H1 (cell line): ENCODE data around the gene FBXW5. TPM values are rescaled to one million over a fixed set of nuclear protein-coding genes. Genes with fewer than 3 reads are reported as not detected.

ENCODE experiments used
- CTCF ChIA-PET: fragments of 300-600 bp; sonication (Branson Sonifier 250); formaldehyde crosslinking; loops from one replicate; lab custom pipeline; 2021; ENCODE audit not compliant: partially characterized antibody; lab: Charles Lee
- POLR2A ChIA-PET: fragments of 300-600 bp; sonication (Branson Sonifier 250); formaldehyde crosslinking; loops from one replicate; lab custom pipeline; 2021; ENCODE audit warnings: inconsistent platforms; ENCODE audit not compliant: partially characterized antibody; lab: Charles Lee
- DNase-seq, 2 experiments: peaks; one replicate each; pipeline versions ENCODE4 v3.0.0 to v3.0.0-alpha.2; 2010 to 2022; ENCODE audit warnings: low spot score in 2 of 2, low read depth in 1 of 2, mixed read lengths in 1 of 2
- FAIRE-seq: peaks from 2 replicates; lab custom pipeline; 2011; peaks lifted over from hg19 to GRCh38; lab: Jason Lieb, UNC
- H2AFZ ChIP-seq: 2 replicates; pipeline ENCODE4 v1.8.1; 2012; ENCODE audit warnings: low read length, inconsistent platforms
- H2AK5ac ChIP-seq: 2 replicates; pipeline ENCODE4 v1.6.1; 2013; ENCODE audit warnings: low read depth, low read length
- H2BK120ac ChIP-seq: replicated peaks from 2 replicates; pipeline ENCODE3; 2013; ENCODE audit warnings: low read depth, low read length, inconsistent platforms
- H2BK12ac ChIP-seq: 2 replicates; pipeline ENCODE4 v1.6.1; 2013; ENCODE audit warnings: low read depth, low read length
- H2BK15ac ChIP-seq: 2 replicates; pipeline ENCODE4 v1.6.1; 2013; ENCODE audit warnings: low read length
- H2BK20ac ChIP-seq: 2 replicates; pipeline ENCODE4 v1.6.1; 2013; ENCODE audit warnings: low read length
- H2BK5ac ChIP-seq: 2 replicates; pipeline ENCODE4 v1.6.1; 2013; ENCODE audit warnings: low read depth, low read length
- H3K14ac ChIP-seq: 2 replicates; pipeline ENCODE4 v1.6.1; 2013; ENCODE audit warnings: inconsistent platforms; ENCODE audit not compliant: insufficient read length
- H3K18ac ChIP-seq: 2 replicates; pipeline ENCODE4 v1.6.1; 2013; ENCODE audit warnings: low read length; ENCODE audit errors: extremely low read depth
- H3K23ac ChIP-seq: 2 replicates; pipeline ENCODE4 v1.6.1; 2013; ENCODE audit warnings: inconsistent platforms; ENCODE audit not compliant: insufficient read length
- H3K23me2 ChIP-seq: 2 replicates; pipeline ENCODE4 v1.6.1; 2013; ENCODE audit warnings: low read depth, low read length
- H3K27ac ChIP-seq: 2 replicates; pipeline ENCODE4 v1.6.1; 2011; ENCODE audit warnings: low read depth, low read length, inconsistent platforms
- H3K27me3 ChIP-seq, 4 experiments: replicated peaks in 1 of 4; 1 replicate in 1 of 4; 2 replicates in 3 of 4; pipeline versions ENCODE4 v1.6.1 to v1.8.1; 2011 to 2013; ENCODE audit warnings: low read length in 3 of 4, mild to moderate bottlenecking in 3 of 4, inconsistent platforms in 2 of 4, mixed read lengths in 2 of 4, moderate library complexity in 1 of 4; ENCODE audit not compliant: control insufficient read depth in 3 of 4, insufficient read depth in 3 of 4; ENCODE audit errors: extremely low read depth in 1 of 4
- H3K36me3 ChIP-seq, 4 experiments: 2 replicates each; pipeline versions ENCODE4 v1.6.1 to v1.8.1; 2011 to 2013; ENCODE audit warnings: mild to moderate bottlenecking in 4 of 4, low read length in 3 of 4, moderate library complexity in 2 of 4, control low read depth in 1 of 4, inconsistent platforms in 1 of 4; ENCODE audit not compliant: insufficient read depth in 4 of 4, control insufficient read depth in 2 of 4
- H3K4ac ChIP-seq: replicated peaks from 2 replicates; pipeline ENCODE3; 2013; ENCODE audit warnings: low read length, low read depth, mixed read lengths, inconsistent platforms; ENCODE audit not compliant: insufficient read length
- H3K4me1 ChIP-seq, 4 experiments: replicated peaks in 1 of 4; 1 replicate in 1 of 4; 2 replicates in 3 of 4; pipeline versions ENCODE4 v1.6.1 to v1.8.1; 2011 to 2013; ENCODE audit warnings: low read length in 3 of 4, inconsistent platforms in 2 of 4, mixed read lengths in 1 of 4; ENCODE audit not compliant: insufficient read depth in 4 of 4, control insufficient read depth in 3 of 4
- H3K4me2 ChIP-seq, 2 experiments: 2 replicates each; pipeline versions ENCODE4 v1.6.1 to v1.8.1; 2011 to 2013; ENCODE audit warnings: low read depth in 2 of 2, low read length in 2 of 2, control low read depth in 1 of 2, inconsistent platforms in 1 of 2, mild to moderate bottlenecking in 1 of 2; ENCODE audit not compliant: insufficient read depth in 1 of 2
- H3K4me3 ChIP-seq, 4 experiments: fragments of 200-600, 300-600 bp in 1 of 4; sonication (generic), shearing (Covaris generic), sonication (Bioruptor Twin) in 1 of 4; 2 replicates each; pipeline versions ENCODE4 v1.5.1 to v1.8.1; 2011 to 2016; ENCODE audit warnings: low read length in 4 of 4, low read depth in 3 of 4, control low read depth in 2 of 4, inconsistent platforms in 2 of 4, mild to moderate bottlenecking in 2 of 4, mixed read lengths in 1 of 4, moderate library complexity in 1 of 4; ENCODE audit not compliant: insufficient read depth in 2 of 4; ENCODE audit errors: extremely low read depth in 1 of 4
- H3K56ac ChIP-seq: replicated peaks from 2 replicates; pipeline ENCODE3; 2013; ENCODE audit warnings: low read depth, mild to moderate bottlenecking, mixed read lengths, low read length, inconsistent platforms; ENCODE audit not compliant: insufficient read length
- H3K79me1 ChIP-seq: 2 replicates; pipeline ENCODE4 v1.6.1; 2013; ENCODE audit warnings: low read depth, low read length, control low read depth
- H3K79me2 ChIP-seq, 2 experiments: 2 replicates each; pipeline versions ENCODE4 v1.6.1 to v1.8.1; 2012 to 2013; ENCODE audit warnings: low read length in 2 of 2, mild to moderate bottlenecking in 2 of 2, inconsistent platforms in 1 of 2; ENCODE audit not compliant: insufficient read depth in 2 of 2, control insufficient read depth in 1 of 2
- H3K9ac ChIP-seq, 4 experiments: replicated peaks in 1 of 4; 1 replicate in 1 of 4; 2 replicates in 3 of 4; pipeline versions ENCODE4 v1.6.1 to v1.8.1; 2011 to 2013; ENCODE audit warnings: low read depth in 3 of 4, low read length in 3 of 4, control low read depth in 2 of 4, mild to moderate bottlenecking in 2 of 4, moderate library complexity in 2 of 4, inconsistent platforms in 1 of 4; ENCODE audit errors: extremely low read depth in 1 of 4
- H3K9me3 ChIP-seq, 2 experiments: 2 replicates each; pipeline versions ENCODE4 v1.6.1 to v1.8.1; 2012 to 2013; ENCODE audit warnings: mild to moderate bottlenecking in 2 of 2, moderate library complexity in 2 of 2, control low read depth in 1 of 2, inconsistent platforms in 1 of 2, low read depth in 1 of 2, low read length in 1 of 2, mixed read lengths in 1 of 2; ENCODE audit not compliant: insufficient read depth in 2 of 2
- H4K20me1 ChIP-seq, 2 experiments: replicated peaks in 1 of 2; 2 replicates each; pipeline versions ENCODE3 to v1.8.1; 2011 to 2013; ENCODE audit warnings: inconsistent platforms in 2 of 2, low read length in 2 of 2, mild to moderate bottlenecking in 1 of 2; ENCODE audit not compliant: insufficient read depth in 2 of 2, control insufficient read depth in 1 of 2
- H4K5ac ChIP-seq: 2 replicates; pipeline ENCODE4 v1.6.1; 2013; ENCODE audit warnings: low read length, low read depth, mixed read lengths, inconsistent platforms; ENCODE audit not compliant: insufficient read length
- H4K8ac ChIP-seq: 2 replicates; pipeline ENCODE4 v1.8.0; 2013; ENCODE audit warnings: mild to moderate bottlenecking, moderate library complexity, low read length, inconsistent platforms; ENCODE audit not compliant: insufficient read depth; ENCODE audit errors: extremely low read depth
- H4K91ac ChIP-seq: replicated peaks from 2 replicates; pipeline ENCODE3; 2013; ENCODE audit warnings: low read length, mixed read lengths, inconsistent platforms; ENCODE audit not compliant: insufficient read length
- ASH2L ChIP-seq: fragments of 200-600, 300-600 bp; sonication (generic); IDR thresholded peaks from one replicate; pipeline ENCODE4 v1.7.1; 2017; ENCODE audit warnings: low read length
- CBX8 ChIP-seq: fragments of 300-800, 300-1000 bp; sonication (generic); IDR thresholded peaks from 2 replicates; pipeline ENCODE4 v1.7.1; 2016; ENCODE audit warnings: low read depth, low read length, borderline replicate concordance
- FOSL1 ChIP-seq: IDR thresholded peaks from 2 replicates; pipeline ENCODE4 v1.6.1; 2011; ENCODE audit warnings: mild to moderate bottlenecking, low read depth, low read length, moderate library complexity; ENCODE audit not compliant: insufficient read depth
- GABPA ChIP-seq: IDR thresholded peaks from 2 replicates; pipeline ENCODE4 v1.6.1; 2011; ENCODE audit warnings: mild to moderate bottlenecking, low read length, moderate library complexity, borderline replicate concordance; ENCODE audit not compliant: insufficient read depth
- HDAC2 ChIP-seq, 2 experiments: fragments of 300-600 bp in 1 of 2; sonication (generic) in 1 of 2; IDR thresholded peaks; 2 replicates each; pipeline ENCODE4 v1.6.1; 2011 to 2012; ENCODE audit warnings: low read depth in 2 of 2, low read length in 2 of 2, mild to moderate bottlenecking in 2 of 2, moderate library complexity in 2 of 2, borderline replicate concordance in 1 of 2, inconsistent platforms in 1 of 2
- MAFK ChIP-seq: IDR thresholded peaks from 2 replicates; pipeline ENCODE4 v1.6.1; 2012; ENCODE audit warnings: low read depth, mild to moderate bottlenecking, improper control_type of control experiment, low read length
- NANOG ChIP-seq: IDR thresholded peaks from 2 replicates; pipeline ENCODE4 v1.6.1; 2011; ENCODE audit warnings: low read length, low read depth, mild to moderate bottlenecking, inconsistent platforms; ENCODE audit not compliant: insufficient read depth, poor library complexity, severe bottlenecking
- POLR2AphosphoS5 ChIP-seq: IDR thresholded peaks from 2 replicates; pipeline ENCODE4 v1.6.1; 2011; ENCODE audit warnings: low read depth, low read length
- SIX5 ChIP-seq: IDR thresholded peaks from 2 replicates; pipeline ENCODE4 v1.6.1; 2011; ENCODE audit warnings: mild to moderate bottlenecking, low read depth, low read length
- SP1 ChIP-seq: IDR thresholded peaks from 2 replicates; pipeline ENCODE4 v1.6.1; 2011; ENCODE audit warnings: low read depth, low read length
- TEAD4 ChIP-seq: IDR thresholded peaks from 2 replicates; pipeline ENCODE4 v1.6.1; 2012; ENCODE audit warnings: low read depth, low read length, inconsistent platforms, mixed read lengths
- WGBS, 2 experiments: shearing (Covaris generic) in 1 of 2; methylation state at CpG; one replicate each; pipeline versions ENCODE4 v1.1.6 to v1.1.7; 2013 to 2015; ENCODE audit warnings: low lambda C conversion rate in 2 of 2, mixed read lengths in 2 of 2, inconsistent platforms in 1 of 2, low coverage in 1 of 2, missing lambda C conversion rate in 1 of 2; ENCODE audit not compliant: insufficient replicate concordance in 2 of 2, insufficient coverage in 1 of 2, insufficient read length in 1 of 2; ENCODE audit errors: extremely low coverage in 1 of 2, missing lambda C conversion rate in 1 of 2; 5-methylcytosine and 5-hydroxymethylcytosine counted together
- polyA plus RNA-seq, 7 experiments: library from polyadenylated mRNA; depleted of rRNA in 3 of 7; stranded (reverse) in 5 of 7; unstranded in 2 of 7; fragments of >200 nt in 5 of 7; fragments of 200-250 nt in 2 of 7; gene quantifications; 1 replicate in 5 of 7; 2 replicates in 1 of 7; 4 replicates in 1 of 7; pipeline versions ENCODE4 v1.2.1 to v1.2.3, GENCODE V29; 2011 to 2013; ENCODE audit warnings: missing spikeins in 2 of 7, mixed read lengths in 2 of 7
- total RNA-seq: library from RNA; stranded (reverse); fragmentation: NEBNext Ultra II Directional; extraction: Animal tissue kit (Norgen Biotek cat#: 25700); gene quantifications from 2 replicates; pipeline ENCODE4 v1.2.1, GENCODE V29; 2021
- TF ChIP-seq, protein P1 (sequence below): IDR thresholded peaks from 2 replicates; pipeline ENCODE4 v1.6.1; 2012; ENCODE audit warnings: inconsistent platforms

The FBXW5 gene
- total and polyA plus RNA-seq, 2 of the 8 experiments (the other 6 are each of a cell fraction or from before 2014, with no cell fraction given), result 49.0 to 71.0 TPM

DNA sequence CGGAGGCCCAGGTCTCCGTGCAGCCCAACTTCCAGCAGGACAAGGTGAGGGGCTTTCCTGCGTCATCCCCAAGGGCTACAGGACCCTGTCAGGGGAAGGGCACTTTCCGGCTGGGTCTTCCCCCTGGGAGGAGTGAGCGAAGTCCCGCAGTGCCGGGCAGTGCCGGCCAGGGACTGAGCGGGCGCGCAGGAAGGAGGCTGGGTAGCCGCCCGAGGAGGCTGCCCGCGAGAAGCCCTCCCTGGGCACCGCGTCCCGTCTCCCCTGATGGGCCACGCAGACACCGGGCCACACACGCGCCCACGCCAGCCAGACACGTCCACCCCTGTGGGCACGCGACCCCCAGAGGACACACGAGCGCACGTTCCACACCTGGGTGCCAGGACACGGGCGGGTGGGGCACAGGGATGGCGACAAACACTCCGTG, 33.1 kb upstream of the FBXW5 start:
- Histone ChIP-seq H3K79me1 (no peaks in the 10 kb centered on the region), H3K18ac (peak overlapping the region; percentile 78; the same call in 1 of the 2 replicates), H3K56ac (no peak overlapping the region), H3K79me2 (no peaks in the 10 kb centered on the region), H3K23ac (no peak overlapping the region), H3K36me3 (no peaks in the 10 kb centered on the region), H3K4ac (peak overlapping the region; percentile 38), H3K4me2 (peak overlapping the region; percentile 69 to 91), H4K20me1 (peaks cover 0 to 2% of the 10 kb centered on the region in 2 experiments), H4K5ac (no peak overlapping the region), H4K91ac (peak overlapping the region; percentile 54), H2BK5ac (no peak overlapping the region; the same call in 1 of the 2 replicates), H2BK15ac (no peak overlapping the region), H3K23me2 (peaks cover 8% of the 10 kb centered on the region; the same call in 1 of the 2 replicates), H3K4me1 (peaks cover 0 to 12% (median 5%) of the 10 kb centered on the region in 4 experiments; a peak in 5 of 7 replicates), H2BK120ac (peak overlapping the region; percentile 33), H3K27ac (no peak overlapping the region), H2BK12ac (peak overlapping the region; percentile 80; the same call in 1 of the 2 replicates), H3K9me3 (no peaks in the 10 kb centered on the region), H2AFZ (no peak overlapping the region), H3K4me3 (peak overlapping the region; percentile 43 to 73 (median 52)), H2BK20ac (no peak overlapping the region), H3K9ac (peak overlapping the region in 1 of 4 experiments; percentile 34; a peak in 2 of 7 replicates), H4K8ac (no peak overlapping the region; the same call in 1 of the 2 replicates), H3K14ac (no peak overlapping the region), H2AK5ac (no peak overlapping the region), H3K27me3 (peaks cover 0 to 5% (median 2%) of the 10 kb centered on the region in 4 experiments; a peak in 2 of 7 replicates)
- CTCF ChIA-PET, result interaction anchor here (0.8 to 5.6 kb wide), 11 partner anchors 11 to 172 kb away, joined by 3 to 45 read pairs (median 11); partner anchors contain the start of genes ABCA2 and PAXX
- 7% methylated on average over 31 of the region's 33 CpGs; no CpG with 5 or more reads in 1 of the 2 experiments for WGBS, 2 experiments
- FAIRE-seq (no peak), DNase-seq (no peak)
- POLR2A ChIA-PET, result interaction anchor here (0.9 kb wide), 1 partner anchor 15 kb away, joined by 4 read pairs; no protein-coding TSS in a partner anchor
- TF ChIP-seq TEAD4, result no peak
- no peak for TF ChIP-seq POLR2AphosphoS5
- TF ChIP-seq MAFK, result no peak
- no peak for TF ChIP-seq CBX8
- TF ChIP-seq SP1, result no peak
- no peak for TF ChIP-seq NANOG
- peak; percentile 41 for TF ChIP-seq ASH2L
- TF ChIP-seq FOSL1, result no peak
- no peak for TF ChIP-seq GABPA
- TF ChIP-seq, protein P1, sequence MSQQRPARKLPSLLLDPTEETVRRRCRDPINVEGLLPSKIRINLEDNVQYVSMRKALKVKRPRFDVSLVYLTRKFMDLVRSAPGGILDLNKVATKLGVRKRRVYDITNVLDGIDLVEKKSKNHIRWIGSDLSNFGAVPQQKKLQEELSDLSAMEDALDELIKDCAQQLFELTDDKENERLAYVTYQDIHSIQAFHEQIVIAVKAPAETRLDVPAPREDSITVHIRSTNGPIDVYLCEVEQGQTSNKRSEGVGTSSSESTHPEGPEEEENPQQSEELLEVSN, result no peak
- TF ChIP-seq HDAC2 (IDR thresholded peaks at IDR 0.05; ENCODE audit: borderline replicate concordance in 1 of 2, low read depth in 2 of 2, low read length in 2 of 2), result no peak
- no peak for TF ChIP-seq SIX5
